Fibroblast of gingiva (primary cell): ENCODE measurements around the gene SMAD3.
A peak's percentile ranks its signal among the peaks of the same experiment; 100 is the strongest.

Source experiments
- DNase-seq: peaks from one replicate; pipeline ENCODE4 v3.0.0-alpha.2; 2011; ENCODE audit warnings: low read depth

Gene SMAD3

DNA sequence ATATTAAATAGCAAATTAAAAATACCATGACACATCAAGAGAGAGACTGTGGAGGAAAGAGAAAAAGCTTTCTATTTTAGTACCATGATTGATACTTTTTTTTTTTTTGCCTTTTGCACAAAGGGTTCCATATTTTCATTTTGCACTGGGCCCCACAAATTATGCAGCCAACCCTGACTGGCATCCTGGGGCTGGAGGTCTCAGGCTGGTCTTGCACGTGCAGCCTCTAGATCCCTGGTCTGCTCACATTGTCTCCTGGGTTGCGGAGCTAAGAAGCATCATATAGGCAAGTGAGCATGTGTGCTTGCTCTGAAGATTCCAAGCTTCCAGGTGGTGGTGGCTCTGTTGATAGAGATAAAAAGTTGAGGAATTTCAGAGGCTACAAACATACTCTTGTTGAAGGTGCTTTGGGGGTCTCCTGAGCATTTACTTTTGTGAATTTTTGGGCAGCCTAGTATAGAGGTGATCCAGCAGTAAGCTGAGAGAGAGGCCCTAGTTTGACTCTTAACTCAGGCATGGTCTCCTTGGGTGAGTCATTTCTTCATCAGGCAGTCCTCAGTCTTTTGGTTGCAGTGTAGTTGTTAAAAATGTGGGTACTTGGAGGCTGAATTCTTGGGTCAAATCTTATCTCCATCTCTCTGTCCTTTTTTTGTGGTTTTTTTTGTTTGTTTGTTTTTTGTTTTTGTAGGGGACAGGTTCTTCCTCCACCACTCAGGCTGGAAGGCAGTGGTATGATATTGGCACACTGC, 31.3 kb downstream of the SMAD3 start:
- DNase-seq = no peak

GRCh38 chr15:67097424-67097823, 32.0 kb downstream of the SMAD3 start:
- no peak for DNase-seq

- DNase-seq = peak; percentile 96
Observed at GRCh38 chr15:67097930-67098740, 32.7 kb downstream of the SMAD3 start.

DNA sequence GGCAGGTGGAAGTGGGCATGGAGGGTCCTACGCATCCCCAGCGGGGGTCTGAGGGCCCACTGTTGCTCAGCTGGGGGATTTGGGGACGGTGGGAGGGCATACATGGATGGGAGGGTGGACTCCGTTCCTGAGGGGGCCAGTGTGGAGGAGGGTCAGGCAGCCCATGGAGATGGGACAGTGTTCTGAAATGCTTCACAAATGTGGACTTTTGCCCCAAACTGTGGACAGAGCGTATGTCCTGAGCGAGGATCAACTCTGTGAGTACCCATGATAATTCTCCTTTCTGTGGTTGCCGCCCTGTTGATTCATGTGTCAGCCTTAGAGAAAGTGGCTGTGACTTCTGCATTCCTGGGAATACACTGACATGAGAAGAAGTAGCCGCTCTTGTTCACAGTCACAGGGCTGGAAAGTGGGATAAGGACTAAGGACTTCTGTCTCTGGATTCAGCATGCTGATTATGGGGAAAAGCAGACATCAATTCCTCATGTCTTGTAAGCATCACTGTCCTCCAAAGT, 33.4 kb downstream of the SMAD3 start:
- no peak for DNase-seq

- DNase-seq = no peak
Observed at GRCh38 chr15:67100124-67100791, 34.9 kb downstream of the SMAD3 start.

DNA sequence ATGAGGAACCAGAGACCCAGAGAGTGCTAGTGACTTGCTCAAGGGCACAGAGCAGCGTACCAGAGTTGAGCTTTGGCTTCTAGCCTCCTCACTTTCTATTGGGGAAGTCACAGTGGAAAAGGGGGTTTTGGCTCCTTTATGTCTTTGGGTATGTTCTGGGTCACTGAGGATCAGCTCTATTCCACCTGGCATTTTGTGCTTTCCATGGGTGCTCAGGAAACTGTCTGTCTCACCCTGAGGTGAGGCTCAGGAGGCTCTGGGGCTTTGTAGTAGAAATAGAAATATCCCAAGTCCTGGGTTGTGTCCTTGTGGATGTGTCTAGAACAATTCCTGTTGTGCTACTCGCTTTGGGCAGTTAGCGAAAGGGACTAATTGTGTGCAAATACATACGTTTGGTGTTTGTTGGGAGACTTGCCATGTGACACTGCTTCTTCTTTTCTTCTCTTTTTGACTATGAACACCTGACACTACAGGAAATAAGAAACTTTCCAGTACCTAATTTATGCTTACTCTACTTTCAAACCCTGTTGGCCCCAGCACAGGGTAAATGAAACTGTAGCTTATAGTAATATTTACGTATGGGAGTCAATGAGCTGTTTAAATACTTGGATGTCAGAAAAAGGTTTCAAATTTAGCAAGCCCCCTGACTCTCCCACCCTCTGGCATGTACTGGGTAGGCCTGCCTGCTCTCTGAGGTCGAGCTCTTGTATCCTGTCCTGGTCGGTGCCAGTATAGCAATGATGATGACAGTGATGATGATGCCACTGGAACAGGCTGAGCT, 35.6 kb downstream of the SMAD3 start:
- DNase-seq = no peak

DNA sequence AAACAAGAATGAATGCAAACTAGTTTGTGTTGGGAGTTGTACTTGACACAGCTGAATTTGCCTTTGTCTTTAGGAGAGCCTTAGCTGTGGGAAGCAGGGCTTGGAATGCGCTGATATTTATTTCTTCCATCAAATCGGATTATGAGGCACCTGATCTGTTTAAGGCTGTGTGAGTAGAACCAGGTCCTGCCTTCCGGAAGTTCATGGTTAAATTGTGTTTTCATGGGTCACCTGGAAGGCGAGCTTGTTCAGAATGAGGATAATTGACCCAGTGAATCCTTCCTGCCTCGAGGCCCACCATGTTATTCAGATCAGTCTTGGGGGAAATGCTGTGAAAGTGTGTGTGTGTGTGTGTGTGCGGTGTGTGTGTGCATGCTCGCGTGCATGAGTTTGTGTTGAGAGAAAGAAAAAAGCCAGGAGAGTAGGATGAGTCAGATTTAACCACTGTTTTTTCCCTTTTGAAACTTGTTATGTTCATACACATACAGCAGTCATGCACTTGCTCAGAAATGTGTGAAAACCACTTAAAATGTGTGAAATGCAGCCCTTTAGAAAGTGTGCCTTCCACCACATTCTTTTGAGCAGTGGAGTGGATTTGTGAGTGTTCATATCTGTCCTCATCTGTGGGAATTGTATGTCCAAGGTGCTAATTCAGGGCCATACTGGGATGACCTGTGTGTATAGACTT, 36.7 kb downstream of the SMAD3 start:
- DNase-seq = peak; percentile 24

DNA sequence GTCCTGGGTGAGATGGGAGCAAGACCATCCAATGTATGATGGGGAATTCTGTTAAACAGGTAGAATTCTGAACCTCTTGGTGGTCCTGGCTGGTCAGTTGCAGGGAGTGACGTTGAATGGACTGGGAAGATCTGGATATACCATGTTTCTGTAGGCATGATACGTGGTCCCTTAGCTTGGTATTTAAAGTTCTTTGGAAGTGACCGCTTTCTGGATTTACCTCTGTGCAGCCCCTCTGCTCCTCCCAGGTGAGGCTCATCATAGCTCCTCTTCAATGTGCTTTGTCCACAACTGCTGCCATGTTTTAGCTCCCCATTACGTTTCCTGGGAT, 37.2 kb downstream of the SMAD3 start:
- DNase-seq = no peak

DNA sequence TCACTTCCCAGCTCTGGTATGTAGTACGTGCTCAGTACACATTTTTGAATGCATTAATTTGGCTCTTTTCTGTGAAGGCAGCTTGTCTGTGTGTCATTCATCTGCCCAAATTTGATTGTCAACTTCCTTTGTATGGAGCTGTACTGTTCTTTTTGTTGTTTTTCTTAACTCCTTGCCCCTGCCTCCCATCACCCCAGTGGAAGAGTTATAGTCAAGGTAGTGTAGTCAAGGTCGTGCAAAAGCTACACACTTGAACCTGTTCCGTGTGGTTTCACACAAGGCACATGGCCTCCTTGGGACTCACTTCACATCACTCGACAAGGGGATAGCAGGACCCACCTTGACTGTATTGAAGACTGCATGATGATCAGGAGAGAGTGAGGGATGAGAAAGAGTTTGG, 37.6 kb downstream of the SMAD3 start:
- DNase-seq = no peak

- no peak for DNase-seq
Observed at GRCh38 chr15:67103432-67103831, 38.0 kb downstream of the SMAD3 start.

GRCh38 chr15:67103869-67104268, 38.5 kb downstream of the SMAD3 start:
- DNase-seq = no peak

DNA sequence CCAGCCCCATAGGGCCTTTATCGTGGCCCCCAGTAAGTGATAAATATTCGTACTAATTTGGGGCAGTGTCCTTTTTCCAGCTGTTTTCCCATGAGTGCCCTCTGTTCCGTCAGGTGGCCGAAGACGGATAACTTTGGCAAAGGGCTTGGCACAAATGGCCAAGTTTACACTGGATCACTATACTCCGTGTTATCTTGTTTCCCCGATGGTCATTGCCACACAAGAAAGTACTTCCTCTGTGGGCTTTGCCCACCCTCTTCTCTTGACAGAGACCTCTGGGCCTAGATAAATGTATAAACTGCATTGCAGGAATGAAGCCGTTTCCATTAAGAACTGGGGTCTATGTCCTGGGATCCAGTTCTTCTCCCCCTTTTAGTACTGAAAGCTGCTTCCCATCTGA, 39.1 kb downstream of the SMAD3 start:
- DNase-seq = no peak

DNA sequence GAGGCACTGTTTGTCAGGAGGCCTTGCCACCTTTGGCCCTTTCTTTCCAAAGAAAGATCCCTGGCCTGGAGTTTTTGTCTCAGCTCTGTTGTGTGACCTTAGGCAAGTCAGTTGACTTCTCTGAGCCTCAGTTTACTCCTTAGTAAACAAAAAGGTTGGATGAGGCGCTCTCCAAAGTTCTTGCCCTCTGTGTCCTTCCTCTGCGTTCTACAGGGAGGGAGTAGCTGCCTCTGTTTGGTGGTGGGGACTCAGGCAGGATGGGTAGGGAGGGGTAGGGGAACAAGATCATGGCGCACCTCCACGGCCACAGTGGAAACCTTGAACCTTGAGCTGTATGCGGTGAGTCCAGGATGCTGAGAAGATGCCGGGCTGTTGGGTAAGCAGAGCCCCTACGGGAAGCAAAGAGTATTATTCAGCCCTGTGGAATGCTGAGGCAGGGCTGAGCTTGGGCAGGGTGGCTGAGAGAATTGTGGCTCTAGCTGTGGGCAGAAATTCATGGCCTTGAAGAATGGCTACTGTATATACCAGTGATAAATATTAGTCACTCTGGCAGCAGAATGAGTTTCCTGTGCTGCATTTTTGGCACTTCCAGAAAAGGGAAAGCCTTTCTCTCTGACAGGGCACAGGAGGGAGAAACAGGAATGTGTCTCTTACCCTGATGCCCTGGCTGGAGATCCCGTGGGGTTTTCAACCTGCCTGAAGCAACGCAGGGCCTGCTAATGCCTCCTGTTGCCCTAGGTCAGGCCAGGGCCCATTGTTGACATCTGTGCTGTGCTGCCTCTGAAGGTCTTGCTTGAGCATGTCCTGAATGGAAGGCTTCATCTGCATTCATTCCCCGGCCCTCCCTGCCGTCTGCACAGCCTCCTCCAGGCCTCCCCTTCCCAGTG, 39.9 kb downstream of the SMAD3 start:
- DNase-seq = peak; percentile 95

DNA sequence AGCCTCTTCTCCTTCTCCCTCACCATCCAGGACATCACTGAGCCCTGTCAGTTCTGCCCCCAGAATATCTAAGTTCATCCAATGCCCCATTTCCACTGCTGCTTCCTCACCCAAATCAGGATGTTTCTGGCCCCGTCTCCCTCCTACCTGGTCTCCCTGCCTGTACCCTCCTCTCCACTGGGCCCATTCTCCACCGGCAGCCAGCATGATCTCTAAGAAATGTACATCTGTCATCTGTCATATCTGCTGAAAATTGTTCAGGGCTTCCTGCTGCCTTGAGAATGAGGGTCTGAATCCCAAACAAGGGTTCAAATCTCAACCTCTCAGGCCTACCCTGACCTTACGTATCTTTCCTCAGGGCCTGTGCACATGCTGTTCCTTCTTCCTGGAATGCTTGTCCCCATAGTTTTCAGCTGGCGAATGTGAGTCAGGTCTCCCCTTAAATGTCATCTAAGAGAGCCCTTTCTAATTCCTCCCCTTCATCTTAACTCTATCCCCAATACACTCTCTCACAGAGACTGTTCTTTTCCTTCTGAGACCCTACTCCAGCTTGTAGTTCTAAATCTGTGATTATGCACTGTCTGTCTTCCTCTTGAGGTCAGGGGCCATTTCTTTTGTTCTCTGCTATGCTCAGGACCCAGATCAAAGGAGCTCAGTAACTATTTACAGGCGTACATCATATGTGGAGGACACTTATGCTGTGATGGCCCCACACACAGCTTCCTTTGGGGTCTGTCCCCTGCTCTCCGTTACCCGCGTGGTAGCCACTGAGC, 40.8 kb downstream of the SMAD3 start:
- DNase-seq = no peak

- no peak for DNase-seq
Observed at GRCh38 chr15:67106764-67107013, 41.3 kb downstream of the SMAD3 start.

DNA sequence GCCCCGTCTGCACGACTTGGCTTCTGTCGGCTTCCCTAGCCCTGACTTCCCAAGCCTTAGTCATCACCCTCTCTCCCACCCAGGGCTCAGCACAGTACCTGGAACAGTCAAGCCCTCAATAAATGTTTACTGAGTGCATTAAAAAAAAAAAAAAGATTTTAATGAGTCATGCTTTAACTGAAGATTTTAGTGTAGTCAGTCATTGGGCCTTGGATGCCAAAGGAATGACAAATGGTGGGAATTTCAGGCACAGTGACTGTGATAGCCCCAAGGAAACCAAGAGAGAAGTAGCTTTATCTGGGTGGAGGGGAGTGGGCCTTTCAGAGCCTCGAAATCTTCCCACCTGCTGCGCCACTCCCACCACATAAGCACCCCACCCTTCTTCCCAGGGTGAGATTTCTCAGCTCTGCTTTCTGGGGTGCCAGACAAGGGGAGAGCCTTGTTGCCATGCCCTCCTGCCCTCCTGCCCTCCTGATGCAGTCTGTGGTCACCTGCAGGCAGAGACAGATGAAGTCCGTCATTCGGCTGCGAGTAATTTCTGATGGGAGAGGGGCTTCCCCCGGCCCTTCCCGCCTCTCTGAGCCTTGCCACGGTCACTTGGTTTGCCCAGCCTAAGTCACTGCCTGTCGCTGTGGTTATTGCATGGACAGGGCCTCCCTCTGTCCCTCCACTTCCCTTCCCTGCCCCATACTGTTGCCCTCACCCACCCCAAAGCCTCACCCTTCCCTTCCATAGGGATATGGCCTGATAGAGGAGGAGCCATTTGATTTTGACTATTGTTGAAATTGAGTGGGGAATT, 41.8 kb downstream of the SMAD3 start:
- DNase-seq = peak; percentile 88

GRCh38 chr15:67108122-67108961, 42.9 kb downstream of the SMAD3 start:
- DNase-seq = no peak
